Skeletal muscle tissue (tissue), 4 donors: ENCODE data around the gene MAML3. TPM values are rescaled to one million over a fixed set of nuclear protein-coding genes. Genes with fewer than 3 reads are reported as not detected.

Experiments
- H3K27ac ChIP-seq: one replicate; pipeline ENCODE4 v1.7.0; 2013; ENCODE audit warnings: mild to moderate bottlenecking, low read depth, low read length, inconsistent platforms
- H3K27me3 ChIP-seq, 3 donors: one replicate each; pipeline ENCODE4 v1.7.0; 2013; ENCODE audit warnings: low read length in 3 of 3; ENCODE audit not compliant: control insufficient read depth in 3 of 3, insufficient read depth in 3 of 3
- H3K36me3 ChIP-seq, 3 donors: one replicate each; pipeline ENCODE4 v1.7.0; 2013; ENCODE audit warnings: low read length in 3 of 3; ENCODE audit not compliant: control insufficient read depth in 3 of 3, insufficient read depth in 3 of 3
- H3K4me1 ChIP-seq, 3 donors: one replicate each; pipeline ENCODE4 v1.7.0; 2013; ENCODE audit warnings: low read length in 3 of 3, mild to moderate bottlenecking in 3 of 3; ENCODE audit not compliant: control insufficient read depth in 3 of 3, insufficient read depth in 3 of 3
- H3K4me3 ChIP-seq, 3 donors: one replicate each; pipeline ENCODE4 v1.7.0; 2013; ENCODE audit warnings: low read length in 3 of 3
- H3K9ac ChIP-seq, 3 donors: one replicate each; pipeline ENCODE4 v1.7.0; 2013; ENCODE audit warnings: low read length in 3 of 3, mild to moderate bottlenecking in 3 of 3, moderate library complexity in 2 of 3, low read depth in 1 of 3
- H3K9me3 ChIP-seq, 3 donors: one replicate each; pipeline ENCODE4 v1.7.0; 2013; ENCODE audit warnings: low read length in 3 of 3; ENCODE audit not compliant: control insufficient read depth in 3 of 3
- total RNA-seq: library from RNA; depleted of rRNA; stranded (reverse); fragments of >200 nt; gene quantifications from one replicate; pipeline ENCODE4 v1.2.3, GENCODE V29; 2014
- donor health status: Osteomylitis.

MAML3 gene
- total RNA-seq, 1 donor from 2014 or later: 3.1 TPM

DNA sequence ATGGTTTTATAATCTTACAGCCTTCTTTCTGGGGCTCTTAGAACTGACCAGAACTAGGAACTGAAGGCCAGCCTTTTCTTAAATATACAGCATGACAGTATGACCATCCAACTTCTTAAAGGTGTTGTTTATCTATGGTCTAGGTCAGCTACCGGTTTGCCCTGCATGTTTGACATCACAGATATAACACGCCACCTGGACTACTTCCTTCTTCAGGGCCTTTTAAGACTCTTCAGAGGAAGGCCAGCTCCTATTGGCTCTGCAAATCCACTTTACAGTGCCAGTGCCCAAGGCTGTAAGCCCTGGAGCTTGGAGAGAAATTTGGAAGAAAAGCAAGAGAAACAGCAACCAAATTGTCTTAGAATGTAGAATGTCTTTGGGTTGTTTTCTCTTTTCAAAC is 302.9 kb downstream of the MAML3 start:
- Histone ChIP-seq H3K27me3 (no peaks in the 10 kb centered on the region), H3K27ac (no peak overlapping the region), H3K4me1 (no peaks in the 10 kb centered on the region), H3K4me3 (no peak overlapping the region), H3K36me3 (no peaks in the 10 kb centered on the region), H3K9ac (no peak overlapping the region), H3K9me3 (no peaks in the 10 kb centered on the region)

DNA sequence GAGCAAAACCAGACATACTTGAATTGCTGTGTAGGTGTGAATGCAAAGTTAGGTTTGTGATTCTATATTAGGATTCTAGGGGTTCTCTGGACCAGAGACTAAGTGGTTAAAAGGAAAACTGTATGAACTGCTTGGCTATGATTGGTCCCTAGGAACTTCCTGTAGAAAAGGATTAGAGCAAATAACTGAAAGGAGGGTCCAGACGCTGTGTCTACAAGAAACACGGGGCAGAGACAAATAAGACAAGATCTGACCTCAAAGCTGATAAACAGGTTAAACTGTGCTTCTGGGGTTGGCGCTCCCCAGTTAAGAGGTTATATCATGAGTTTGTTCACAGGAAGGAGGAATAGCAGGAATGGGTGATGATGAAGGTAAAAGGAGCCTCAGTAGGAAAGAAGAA is 304.8 kb downstream of the MAML3 start:
- no peaks in the 10 kb centered on the region for H3K4me1 ChIP-seq
- H3K27me3 ChIP-seq: no peaks in the 10 kb centered on the region
- no peak overlapping the region for H3K27ac ChIP-seq
- H3K4me3 ChIP-seq: no peak overlapping the region
- H3K9me3 ChIP-seq: no peaks in the 10 kb centered on the region
- H3K9ac ChIP-seq: no peak overlapping the region
- no peaks in the 10 kb centered on the region for H3K36me3 ChIP-seq

DNA sequence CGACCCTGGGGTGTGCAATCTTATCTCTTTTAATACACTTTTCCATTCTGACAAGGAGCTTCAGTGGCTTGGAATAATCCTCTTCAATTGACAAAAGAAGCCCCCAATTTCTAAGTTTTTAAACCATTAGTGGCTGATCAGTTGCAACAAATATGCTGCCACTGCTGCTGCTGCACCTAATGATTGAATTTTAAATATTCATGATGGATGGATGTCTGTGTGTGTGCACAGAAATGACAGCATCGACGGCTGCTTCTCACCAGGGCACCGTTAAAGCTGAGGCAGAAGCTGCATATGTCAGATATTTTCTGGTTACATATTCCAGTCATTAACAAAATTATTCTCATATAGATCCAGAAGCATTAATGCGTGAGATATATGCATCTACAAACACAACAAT is 306.0 kb downstream of the MAML3 start:
- Histone ChIP-seq H3K36me3 (no peaks in the 10 kb centered on the region), H3K27me3 (no peaks in the 10 kb centered on the region), H3K27ac (no peak overlapping the region)

DNA sequence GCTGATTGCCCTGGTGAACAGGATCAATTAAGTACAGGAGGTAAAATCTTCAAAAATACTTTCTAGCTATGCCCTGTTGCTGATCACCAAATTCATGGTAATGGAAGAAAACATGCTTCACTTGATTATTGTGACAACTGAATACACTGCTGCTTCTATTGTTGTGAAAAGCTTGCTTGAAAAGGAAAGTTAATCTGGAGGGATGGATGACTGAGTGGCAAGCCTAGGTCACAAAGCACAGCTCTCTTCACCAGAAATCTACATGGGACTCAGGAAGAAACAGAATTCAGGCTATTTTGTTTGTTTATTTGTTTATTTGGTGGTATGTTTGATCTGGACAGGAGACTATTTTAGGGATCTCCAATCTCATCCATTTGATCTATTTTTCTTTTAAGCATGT is 306.4 kb downstream of the MAML3 start:
- Histone ChIP-seq H3K27ac (no peak overlapping the region), H3K9me3 (no peaks in the 10 kb centered on the region), H3K27me3 (no peaks in the 10 kb centered on the region)

More for the DNA sequence above, 306.0 kb downstream of the MAML3 start:
- H3K4me1 ChIP-seq: no peaks in the 10 kb centered on the region
- no peak overlapping the region for H3K9ac ChIP-seq
- H3K4me3 ChIP-seq: no peak overlapping the region
- H3K9me3 ChIP-seq: no peaks in the 10 kb centered on the region

DNA sequence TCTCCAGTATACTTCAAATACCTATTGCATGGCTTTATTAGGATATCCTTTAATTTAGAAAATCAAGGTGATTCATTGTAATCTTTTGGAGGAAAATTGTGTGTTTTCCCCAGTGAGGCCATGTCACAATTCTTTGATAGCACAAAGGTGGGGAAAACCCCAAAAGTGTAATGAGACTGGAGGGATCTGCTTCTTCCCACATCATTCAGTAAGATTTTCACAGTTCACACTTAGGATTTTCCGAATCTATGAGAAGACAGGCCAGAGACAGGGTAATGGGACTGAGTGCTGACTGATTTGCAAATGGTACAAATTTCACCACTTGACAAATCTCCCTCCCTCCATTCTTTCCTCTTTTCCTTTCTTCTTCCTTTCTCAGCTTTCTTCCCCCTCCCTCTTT is 307.2 kb downstream of the MAML3 start:
- H3K27me3 ChIP-seq: no peaks in the 10 kb centered on the region
- H3K4me1 ChIP-seq: no peaks in the 10 kb centered on the region
- H3K27ac ChIP-seq: no peak overlapping the region
- H3K9me3 ChIP-seq: no peaks in the 10 kb centered on the region
- no peak overlapping the region for H3K9ac ChIP-seq
- H3K36me3 ChIP-seq: no peaks in the 10 kb centered on the region
- no peak overlapping the region for H3K4me3 ChIP-seq

More for the DNA sequence above, 306.4 kb downstream of the MAML3 start:
- H3K4me3 ChIP-seq: no peak overlapping the region
- H3K4me1 ChIP-seq: no peaks in the 10 kb centered on the region
- no peak overlapping the region for H3K9ac ChIP-seq
- H3K36me3 ChIP-seq: no peaks in the 10 kb centered on the region

DNA sequence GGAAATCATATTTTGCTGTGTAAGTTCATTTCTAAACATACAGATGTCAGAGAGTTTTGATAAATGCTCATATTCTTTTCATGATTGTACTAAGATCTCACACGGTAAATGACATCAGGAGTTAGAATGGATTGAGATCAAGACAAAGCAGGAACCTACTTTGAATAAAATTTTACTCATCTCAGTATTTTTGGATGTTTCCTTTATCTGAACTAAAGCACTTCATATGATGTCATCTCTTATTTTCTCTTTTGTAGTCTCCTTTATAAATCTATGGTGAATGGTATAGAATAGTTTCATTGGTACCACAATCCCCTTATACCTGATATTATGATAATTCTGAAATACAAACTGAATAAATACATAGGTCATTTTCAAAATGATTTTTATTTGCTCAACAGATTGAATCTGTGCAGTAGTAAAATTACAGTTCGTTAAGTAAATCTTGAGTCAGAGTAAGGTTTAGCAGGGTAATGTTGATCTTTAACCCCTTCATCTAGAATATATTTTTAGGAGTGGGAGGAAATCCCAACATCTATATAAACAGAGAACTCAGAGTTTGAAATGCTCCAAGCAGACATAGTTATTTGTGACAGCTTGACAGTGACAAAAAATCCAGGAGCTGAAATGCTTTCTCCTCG is 308.4 kb downstream of the MAML3 start:
- H3K9ac ChIP-seq: no peak overlapping the region
- no peaks in the 10 kb centered on the region for H3K4me1 ChIP-seq
- no peaks in the 10 kb centered on the region for H3K36me3 ChIP-seq
- H3K9me3 ChIP-seq: no peaks in the 10 kb centered on the region
- H3K27me3 ChIP-seq: no peaks in the 10 kb centered on the region
- H3K27ac ChIP-seq: no peak overlapping the region
- no peak overlapping the region for H3K4me3 ChIP-seq

DNA sequence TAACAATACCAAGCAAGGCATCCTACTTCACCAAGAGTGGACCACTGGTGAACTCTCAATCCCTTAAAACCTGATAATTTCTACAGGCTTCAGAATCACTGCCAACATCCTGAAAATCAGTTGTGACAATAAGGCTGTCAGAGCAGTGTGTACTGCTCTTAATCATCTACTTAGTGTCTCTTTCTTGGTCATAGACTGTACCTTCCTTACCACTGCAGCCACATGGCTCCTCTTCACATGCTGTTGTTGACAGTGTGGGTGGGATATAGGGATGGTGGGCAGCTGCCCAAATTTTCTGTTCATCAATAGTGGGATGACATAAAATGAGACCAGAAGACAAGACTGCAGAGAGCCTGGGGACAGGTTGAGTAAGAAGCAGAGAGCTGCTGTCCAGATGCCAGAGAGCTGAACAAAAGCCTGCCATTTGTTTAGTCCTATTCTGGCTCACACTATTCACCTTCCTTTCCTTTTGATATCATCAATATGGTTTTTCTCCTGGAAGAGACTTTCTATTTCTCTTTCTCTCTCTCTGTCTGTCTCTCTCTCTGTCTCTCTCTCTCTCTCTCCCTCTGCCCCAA is 309.4 kb downstream of the MAML3 start:
- H3K27me3 ChIP-seq: no peaks in the 10 kb centered on the region
- no peak overlapping the region for H3K4me3 ChIP-seq
- no peak overlapping the region for H3K9ac ChIP-seq
- peaks cover 0 to 7% (median 0%) of the 10 kb centered on the region in 3 donors for H3K4me1 ChIP-seq
- no peaks in the 10 kb centered on the region for H3K36me3 ChIP-seq
- H3K9me3 ChIP-seq: no peaks in the 10 kb centered on the region
- no peak overlapping the region for H3K27ac ChIP-seq

DNA sequence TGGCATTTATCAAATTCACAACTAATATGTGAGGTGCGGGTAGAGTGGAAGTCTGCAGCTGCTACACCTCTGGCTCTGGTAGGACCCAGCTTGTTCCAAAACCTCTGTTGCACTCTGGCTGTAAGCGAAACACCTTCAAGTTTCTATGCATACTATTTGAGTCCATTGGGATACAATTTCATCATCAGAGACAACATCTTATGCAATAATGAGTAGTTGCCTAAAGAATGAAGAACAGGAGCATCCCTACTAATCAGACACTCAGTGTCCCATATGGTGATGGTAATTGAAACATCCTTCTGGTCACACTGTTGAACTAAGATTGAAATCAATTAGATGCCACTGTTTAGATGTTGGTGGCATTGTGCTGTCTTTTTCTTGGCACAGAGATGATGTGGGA is 309.9 kb downstream of the MAML3 start:
- no peaks in the 10 kb centered on the region for H3K27me3 ChIP-seq
- no peaks in the 10 kb centered on the region for H3K36me3 ChIP-seq
- H3K9ac ChIP-seq: no peak overlapping the region
- H3K27ac ChIP-seq: no peak overlapping the region
- H3K4me3 ChIP-seq: no peak overlapping the region
- peaks cover under 1 to 7% (median 3%) of the 10 kb centered on the region in 3 donors for H3K4me1 ChIP-seq
- no peaks in the 10 kb centered on the region for H3K9me3 ChIP-seq

DNA sequence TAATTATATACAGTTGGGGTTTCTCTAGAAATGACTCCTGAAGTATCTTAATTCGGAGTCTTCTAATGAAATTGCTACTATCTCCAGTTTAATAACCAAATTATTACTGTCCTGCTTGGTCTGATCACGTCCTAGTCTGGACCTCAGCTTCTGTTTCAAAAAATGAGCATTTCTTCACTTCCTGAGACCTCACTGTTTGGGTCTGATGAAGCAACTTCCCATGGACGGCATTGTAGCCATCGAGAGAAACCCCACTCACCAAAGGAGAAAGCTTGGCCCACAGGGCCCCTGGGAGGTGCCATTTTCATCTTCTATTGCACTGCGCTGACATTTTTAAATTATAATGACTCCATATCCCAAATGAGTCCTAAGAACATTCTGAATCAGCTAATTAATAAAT is 310.3 kb downstream of the MAML3 start:
- Histone ChIP-seq H3K9ac (no peak overlapping the region), H3K27ac (no peak overlapping the region), H3K36me3 (no peaks in the 10 kb centered on the region), H3K9me3 (no peaks in the 10 kb centered on the region), H3K4me3 (no peak overlapping the region), H3K27me3 (no peaks in the 10 kb centered on the region), H3K4me1 (peaks cover 4 to 7% (median 4%) of the 10 kb centered on the region in 3 donors)

DNA sequence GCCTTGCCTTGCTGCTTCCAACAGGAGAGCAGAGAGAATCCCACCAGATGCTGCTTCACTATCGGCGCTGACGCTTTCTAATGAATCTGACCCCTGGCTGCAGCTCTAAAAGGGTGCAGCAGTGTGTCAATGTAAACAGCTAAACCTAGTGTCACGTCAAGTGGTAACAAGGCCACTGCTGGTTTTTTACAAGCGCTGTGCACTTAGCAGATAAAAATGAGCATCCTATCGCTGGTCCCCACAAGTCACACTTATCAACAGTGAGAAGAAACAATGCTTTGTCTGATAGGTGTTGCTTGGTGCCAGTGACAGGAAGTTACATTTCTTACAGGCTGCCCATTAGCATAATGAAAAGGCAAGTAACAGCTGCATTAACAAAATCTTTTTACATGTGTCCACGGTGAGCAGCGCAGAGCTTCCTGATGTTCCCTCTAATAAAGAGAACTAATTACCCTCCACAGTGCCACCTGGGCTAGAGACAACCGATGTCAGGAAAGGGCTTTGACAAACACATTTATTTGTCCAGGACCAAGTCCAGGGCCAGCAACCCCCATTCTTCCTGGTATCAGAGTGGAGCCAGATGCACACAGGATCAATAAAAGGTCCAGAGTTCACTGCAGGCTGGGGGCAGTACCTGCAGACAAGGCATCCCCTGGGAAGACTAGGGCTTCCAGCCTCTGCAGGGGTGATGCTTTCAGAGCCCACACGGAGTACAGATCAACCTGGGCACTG is 312.4 kb downstream of the MAML3 start:
- no peaks in the 10 kb centered on the region for H3K27me3 ChIP-seq
- no peak overlapping the region for H3K27ac ChIP-seq
- peaks cover 4 to 7% (median 4%) of the 10 kb centered on the region in 3 donors for H3K4me1 ChIP-seq
- H3K9me3 ChIP-seq: no peaks in the 10 kb centered on the region
- H3K9ac ChIP-seq: no peak overlapping the region
- H3K4me3 ChIP-seq: no peak overlapping the region
- no peaks in the 10 kb centered on the region for H3K36me3 ChIP-seq
